Hepatocyte (in vitro differentiated cells): Measurements from ENCODE around the gene NACA2. TPM values are rescaled to one million over a fixed set of nuclear protein-coding genes. Genes with fewer than 3 reads are reported as not detected.

ENCODE experiments used
- DNase-seq: peaks from one replicate; pipeline ENCODE4 v3.0.0-alpha.2; 2016; ENCODE audit warnings: low spot score
- H2AFZ ChIP-seq: fragments of 200-600 bp; sonication (generic); 2 replicates; pipeline ENCODE4 v1.6.0; 2016; ENCODE audit warnings: antibody characterized with exemption, mild to moderate bottlenecking
- H3K27ac ChIP-seq: fragments of 200-600 bp; sonication (generic); 2 replicates; pipeline ENCODE4 v1.5.1; 2016; ENCODE audit warnings: mild to moderate bottlenecking
- H3K27me3 ChIP-seq: fragments of 200-600 bp; sonication (generic); 2 replicates; pipeline ENCODE4 v1.6.1; 2016
- H3K36me3 ChIP-seq: fragments of 200-600 bp; sonication (generic); replicated peaks from 2 replicates; pipeline ENCODE4 v1.5.1; 2016; ENCODE audit warnings: low read depth; ENCODE audit not compliant: insufficient read depth
- H3K4me1 ChIP-seq: fragments of 200-600 bp; sonication (generic); 2 replicates; pipeline ENCODE4 v1.5.1; 2016; ENCODE audit warnings: mild to moderate bottlenecking, moderate library complexity; ENCODE audit not compliant: insufficient read depth
- H3K4me2 ChIP-seq: fragments of 200-600 bp; sonication (generic); 2 replicates; pipeline ENCODE4 v1.6.0; 2016
- H3K4me3 ChIP-seq: fragments of 200-600 bp; sonication (generic); 2 replicates; pipeline ENCODE4 v1.5.1; 2016; ENCODE audit warnings: mild to moderate bottlenecking
- H3K79me2 ChIP-seq: fragments of 200-600 bp; sonication (generic); 2 replicates; pipeline ENCODE4 v1.6.0; 2017; ENCODE audit warnings: mild to moderate bottlenecking
- H3K9me2 ChIP-seq: fragments of 200-600 bp; sonication (generic); replicated peaks from 2 replicates; pipeline ENCODE4 v1.6.0; 2017; ENCODE audit warnings: mild to moderate bottlenecking; ENCODE audit not compliant: insufficient read depth
- H3K9me3 ChIP-seq: fragments of 200-600 bp; sonication (generic); 2 replicates; pipeline ENCODE4 v1.5.1; 2016; ENCODE audit warnings: low read depth, mild to moderate bottlenecking
- H4K20me1 ChIP-seq: fragments of 200-600 bp; sonication (generic); 2 replicates; pipeline ENCODE4 v1.6.0; 2016; ENCODE audit warnings: mild to moderate bottlenecking; ENCODE audit not compliant: insufficient read depth, poor library complexity, severe bottlenecking
- EZH2 ChIP-seq: fragments of 200-600 bp; sonication (generic); IDR thresholded peaks from 2 replicates; pipeline ENCODE4 v1.6.1; 2016; ENCODE audit warnings: antibody characterized with exemption, mild to moderate bottlenecking, borderline replicate concordance
- EZH2phosphoT487 ChIP-seq: fragments of 200-600 bp; sonication (generic); IDR thresholded peaks from one replicate; pipeline ENCODE4 v1.6.1; 2018; ENCODE audit warnings: antibody characterized with exemption, mild to moderate bottlenecking, low read depth, moderate library complexity; ENCODE audit not compliant: unreplicated experiment, severe bottlenecking
- WGBS: methylation state at CpG from one replicate; pipeline ENCODE4 v1.1.6; 2016; ENCODE audit warnings: low lambda C conversion rate; ENCODE audit errors: missing lambda C conversion rate; 5-methylcytosine and 5-hydroxymethylcytosine counted together
- polyA plus RNA-seq: library from polyadenylated mRNA; unstranded; fragments of >200 nt; fragmentation: Nextera tagmentation; extraction: Ambion mirVana; gene quantifications from 2 replicates; pipeline ENCODE4 v1.2.1, GENCODE V29; 2016
- total RNA-seq: library from RNA; depleted of rRNA; stranded (reverse); fragments of >200 nt; gene quantifications from 2 replicates; pipeline ENCODE4 v1.2.3, GENCODE V29; 2014
- TF ChIP-seq, protein P1 (sequence below): fragments of 200-600 bp; sonication (generic); IDR thresholded peaks from 2 replicates; pipeline ENCODE4 v1.5.1; 2016; ENCODE audit warnings: antibody characterized with exemption, mild to moderate bottlenecking; ENCODE audit not compliant: poor library complexity

The NACA2 gene
- total and polyA plus RNA-seq, 2 experiments from 2014 or later, result not detected

DNA sequence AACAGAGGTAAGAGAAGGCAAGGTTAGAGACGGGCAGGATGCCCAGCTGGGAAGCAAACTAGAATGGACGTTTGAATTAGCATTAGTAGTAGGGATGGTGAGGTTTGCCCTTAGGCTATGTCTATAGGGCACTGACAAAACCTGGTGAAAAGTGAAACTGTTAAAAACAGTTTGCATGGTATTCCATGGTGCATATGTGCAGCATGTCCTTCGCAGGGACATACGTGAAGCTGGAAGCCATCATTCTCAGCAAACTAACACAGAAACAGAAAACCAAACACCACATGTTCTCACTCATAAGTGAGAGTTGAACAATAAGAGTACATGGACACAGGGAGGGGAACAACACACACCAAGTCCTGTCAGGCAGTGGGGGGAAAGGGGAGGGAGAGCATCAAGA, 25.8 kb downstream of the NACA2 start:
- H3K36me3 ChIP-seq, result no peaks in the 10 kb centered on the region
- no peak overlapping the region for H3K4me3 ChIP-seq
- H3K27me3 ChIP-seq, result no peaks in the 10 kb centered on the region
- no peaks in the 10 kb centered on the region for H3K9me3 ChIP-seq
- no peaks in the 10 kb centered on the region for H3K4me1 ChIP-seq
- DNase-seq, result no peak
- H3K79me2 ChIP-seq, result no peaks in the 10 kb centered on the region
- TF ChIP-seq EZH2 (no peak), EZH2phosphoT487 (no peak)
- TF ChIP-seq, protein P1, sequence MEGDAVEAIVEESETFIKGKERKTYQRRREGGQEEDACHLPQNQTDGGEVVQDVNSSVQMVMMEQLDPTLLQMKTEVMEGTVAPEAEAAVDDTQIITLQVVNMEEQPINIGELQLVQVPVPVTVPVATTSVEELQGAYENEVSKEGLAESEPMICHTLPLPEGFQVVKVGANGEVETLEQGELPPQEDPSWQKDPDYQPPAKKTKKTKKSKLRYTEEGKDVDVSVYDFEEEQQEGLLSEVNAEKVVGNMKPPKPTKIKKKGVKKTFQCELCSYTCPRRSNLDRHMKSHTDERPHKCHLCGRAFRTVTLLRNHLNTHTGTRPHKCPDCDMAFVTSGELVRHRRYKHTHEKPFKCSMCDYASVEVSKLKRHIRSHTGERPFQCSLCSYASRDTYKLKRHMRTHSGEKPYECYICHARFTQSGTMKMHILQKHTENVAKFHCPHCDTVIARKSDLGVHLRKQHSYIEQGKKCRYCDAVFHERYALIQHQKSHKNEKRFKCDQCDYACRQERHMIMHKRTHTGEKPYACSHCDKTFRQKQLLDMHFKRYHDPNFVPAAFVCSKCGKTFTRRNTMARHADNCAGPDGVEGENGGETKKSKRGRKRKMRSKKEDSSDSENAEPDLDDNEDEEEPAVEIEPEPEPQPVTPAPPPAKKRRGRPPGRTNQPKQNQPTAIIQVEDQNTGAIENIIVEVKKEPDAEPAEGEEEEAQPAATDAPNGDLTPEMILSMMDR, result no peak
- no peaks in the 10 kb centered on the region for H3K9me2 ChIP-seq
- no peak overlapping the region for H3K4me2 ChIP-seq
- WGBS, result 62% methylated on average over 4 of the region's 4 CpGs
- H4K20me1 ChIP-seq, result no peaks in the 10 kb centered on the region
- no peak overlapping the region for H2AFZ ChIP-seq
- H3K27ac ChIP-seq, result no peak overlapping the region

GRCh38 chr17:61562287-61562686, 28.7 kb downstream of the NACA2 start:
- H3K36me3 ChIP-seq, result no peaks in the 10 kb centered on the region
- H3K9me3 ChIP-seq, result no peaks in the 10 kb centered on the region
- H3K27ac ChIP-seq, result no peak overlapping the region
- H3K9me2 ChIP-seq, result no peaks in the 10 kb centered on the region
- H4K20me1 ChIP-seq, result no peaks in the 10 kb centered on the region
- no peak overlapping the region for H3K4me2 ChIP-seq
- H3K4me1 ChIP-seq, result no peaks in the 10 kb centered on the region
- 90% methylated on average over 4 of the region's 4 CpGs for WGBS
- no peak overlapping the region for H3K4me3 ChIP-seq
- TF ChIP-seq, protein P1, result no peak
- no peak for TF ChIP-seq EZH2
- no peak for TF ChIP-seq EZH2phosphoT487
- no peaks in the 10 kb centered on the region for H3K79me2 ChIP-seq
- H3K27me3 ChIP-seq, result no peaks in the 10 kb centered on the region
- no peak for DNase-seq
- no peak overlapping the region for H2AFZ ChIP-seq

DNA sequence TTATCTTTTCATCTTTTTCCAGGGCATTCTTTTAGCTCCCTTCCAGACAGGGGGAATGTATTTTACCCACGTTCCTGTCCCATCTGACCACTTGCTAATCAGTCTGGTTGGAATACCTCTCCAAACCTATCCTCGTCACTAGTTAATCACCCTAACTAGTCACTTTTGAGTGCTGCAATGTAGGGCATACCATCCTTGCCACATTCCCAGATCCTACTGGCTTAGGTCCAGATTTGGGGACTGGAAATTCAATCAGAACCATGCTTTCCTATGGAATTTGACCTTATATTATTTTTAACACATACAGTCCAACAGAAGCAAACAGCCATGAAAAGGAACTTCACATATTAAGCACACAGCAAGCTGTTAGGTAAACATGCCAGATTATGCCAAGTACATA, 29.7 kb downstream of the NACA2 start:
- Histone ChIP-seq H3K4me3 (no peak overlapping the region), H4K20me1 (no peaks in the 10 kb centered on the region), H3K27ac (no peak overlapping the region), H3K4me1 (no peaks in the 10 kb centered on the region), H3K36me3 (no peaks in the 10 kb centered on the region), H2AFZ (no peak overlapping the region), H3K9me3 (no peaks in the 10 kb centered on the region), H3K27me3 (no peaks in the 10 kb centered on the region), H3K79me2 (no peaks in the 10 kb centered on the region), H3K9me2 (no peaks in the 10 kb centered on the region), H3K4me2 (no peak overlapping the region)
- no peak for DNase-seq
- WGBS, result 84% methylated on average over 2 of the region's 2 CpGs
- TF ChIP-seq EZH2 (no peak), EZH2phosphoT487 (no peak)
- TF ChIP-seq, protein P1, result no peak

- H3K4me3 ChIP-seq, result no peak overlapping the region
- no peaks in the 10 kb centered on the region for H3K36me3 ChIP-seq
- H3K27ac ChIP-seq, result no peak overlapping the region
- WGBS, result 99% methylated on average over 6 of the region's 6 CpGs
- no peaks in the 10 kb centered on the region for H3K79me2 ChIP-seq
- no peaks in the 10 kb centered on the region for H4K20me1 ChIP-seq
- no peak overlapping the region for H2AFZ ChIP-seq
- no peak for DNase-seq
- H3K27me3 ChIP-seq, result no peaks in the 10 kb centered on the region
- no peak overlapping the region for H3K4me2 ChIP-seq
- H3K4me1 ChIP-seq, result no peaks in the 10 kb centered on the region
- no peaks in the 10 kb centered on the region for H3K9me3 ChIP-seq
- no peaks in the 10 kb centered on the region for H3K9me2 ChIP-seq
- TF ChIP-seq EZH2phosphoT487, result no peak
These were observed 30.9 kb downstream of the NACA2 start for GRCh38 chr17:61560071-61560470.
